Activated CD8-positive, alpha-beta T cell treated with anti-CD3 and anti-CD28 coated beads for 36 hours (primary cell): ENCODE measurements around the gene CDH16. TPM values are rescaled to one million over a fixed set of nuclear protein-coding genes. Genes with fewer than 3 reads are reported as not detected.
A peak's percentile ranks its signal among the peaks of the same experiment; 100 is the strongest.

Source experiments
- ATAC-seq: fragments of 200-7000 bp; cut with Tn5 transposase; one replicate; pipeline ENCODE4 v1.10.0; 2021; ENCODE audit warnings: mild to moderate bottlenecking, moderate library complexity
- CTCF ChIA-PET: fragments of 350-600 bp; sonication (Branson Sonifier 250); formaldehyde crosslinking; loops from one replicate; lab custom pipeline; 2021; ENCODE audit warnings: antibody characterized with exemption; lab: Charles Lee
- POLR2A ChIA-PET: fragments of 350-600 bp; sonication (Branson Sonifier 250); formaldehyde crosslinking; loops from one replicate; lab custom pipeline; 2021; ENCODE audit warnings: antibody characterized with exemption; lab: Charles Lee
- DNase-seq: peaks from one replicate; pipeline ENCODE4 v3.0.0-alpha.2; 2020
- H3K27ac Mint-ChIP-seq: one replicate; pipeline ENCODE4 v1.8.0; 2021; ENCODE audit warnings: mild to moderate bottlenecking, mixed read lengths
- H3K27me3 Mint-ChIP-seq: one replicate; pipeline ENCODE4 v1.8.0; 2021; ENCODE audit warnings: mixed read lengths
- H3K36me3 Mint-ChIP-seq: one replicate; pipeline ENCODE4 v1.8.0; 2021; ENCODE audit warnings: low read depth, mixed read lengths
- H3K4me1 Mint-ChIP-seq: one replicate; pipeline ENCODE4 v1.8.0; 2021; ENCODE audit warnings: low read depth, mixed read lengths
- H3K4me3 Mint-ChIP-seq: one replicate; pipeline ENCODE4 v1.8.0; 2021; ENCODE audit warnings: mild to moderate bottlenecking, moderate library complexity, mixed read lengths
- H3K9me3 Mint-ChIP-seq: one replicate; pipeline ENCODE4 v1.8.0; 2021; ENCODE audit warnings: mixed read lengths
- intact Hi-C: fragments of 100-400 bp; cut with micrococcal nuclease; formaldehyde crosslinking; loops from one replicate; pipeline ENCODE4 v1.10.0; 2022
- total RNA-seq, 2 experiments: library from RNA; stranded (reverse); gene quantifications; one replicate each; pipeline ENCODE4 v1.2.3, GENCODE V29; 2021
- TF ChIP-seq, protein P1 (sequence below): fragments of 200-600 bp; IDR thresholded peaks from one replicate; pipeline ENCODE4 v1.8.0; 2022; ENCODE audit warnings: antibody characterized with exemption, mild to moderate bottlenecking

Gene CDH16, protein sequence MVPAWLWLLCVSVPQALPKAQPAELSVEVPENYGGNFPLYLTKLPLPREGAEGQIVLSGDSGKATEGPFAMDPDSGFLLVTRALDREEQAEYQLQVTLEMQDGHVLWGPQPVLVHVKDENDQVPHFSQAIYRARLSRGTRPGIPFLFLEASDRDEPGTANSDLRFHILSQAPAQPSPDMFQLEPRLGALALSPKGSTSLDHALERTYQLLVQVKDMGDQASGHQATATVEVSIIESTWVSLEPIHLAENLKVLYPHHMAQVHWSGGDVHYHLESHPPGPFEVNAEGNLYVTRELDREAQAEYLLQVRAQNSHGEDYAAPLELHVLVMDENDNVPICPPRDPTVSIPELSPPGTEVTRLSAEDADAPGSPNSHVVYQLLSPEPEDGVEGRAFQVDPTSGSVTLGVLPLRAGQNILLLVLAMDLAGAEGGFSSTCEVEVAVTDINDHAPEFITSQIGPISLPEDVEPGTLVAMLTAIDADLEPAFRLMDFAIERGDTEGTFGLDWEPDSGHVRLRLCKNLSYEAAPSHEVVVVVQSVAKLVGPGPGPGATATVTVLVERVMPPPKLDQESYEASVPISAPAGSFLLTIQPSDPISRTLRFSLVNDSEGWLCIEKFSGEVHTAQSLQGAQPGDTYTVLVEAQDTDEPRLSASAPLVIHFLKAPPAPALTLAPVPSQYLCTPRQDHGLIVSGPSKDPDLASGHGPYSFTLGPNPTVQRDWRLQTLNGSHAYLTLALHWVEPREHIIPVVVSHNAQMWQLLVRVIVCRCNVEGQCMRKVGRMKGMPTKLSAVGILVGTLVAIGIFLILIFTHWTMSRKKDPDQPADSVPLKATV
- not detected for total RNA-seq

DNA sequence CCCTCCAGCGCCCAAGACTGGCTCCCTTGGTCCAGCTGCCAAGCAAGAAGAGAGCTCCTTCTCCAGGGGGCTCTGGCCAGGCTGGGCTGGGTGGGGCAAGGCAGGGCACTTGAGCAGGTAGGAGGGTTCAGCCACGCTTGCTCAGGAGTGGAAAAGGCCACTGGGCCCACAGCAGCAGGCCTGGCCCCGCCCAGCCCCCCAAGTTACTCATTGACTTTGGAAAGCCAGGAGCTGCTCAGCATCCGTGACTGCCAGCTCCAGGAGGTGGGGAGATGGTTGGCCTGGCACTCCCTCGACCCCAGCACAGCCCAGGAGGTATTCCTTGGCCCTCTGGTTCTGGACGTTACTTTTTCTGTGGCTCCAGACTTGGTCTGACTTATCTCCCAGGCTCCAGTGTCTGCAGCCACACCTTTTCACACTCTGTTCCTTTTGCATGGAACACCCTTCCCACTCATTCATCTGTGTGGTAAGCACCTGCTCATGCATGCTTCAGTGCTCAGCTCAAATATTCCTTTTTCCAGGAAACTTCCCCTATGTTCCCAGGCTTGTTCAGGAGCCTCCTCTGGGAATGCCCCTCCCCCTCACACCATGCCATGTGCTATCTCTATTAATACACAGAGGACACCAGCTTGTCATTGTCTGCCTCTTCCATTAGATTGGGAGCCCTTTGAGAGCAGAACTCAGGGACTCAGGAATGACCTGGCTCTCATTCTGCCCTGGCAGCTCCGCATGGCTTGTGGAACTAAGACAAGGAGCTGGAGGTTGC is at the start of gene CDH16:
Gene CDH16, minus strand, starts transcription at position 83 of the 766 bp plus-strand sequence. CDS start 820 bp downstream, outside the sequence.
- TF ChIP-seq, protein P1, sequence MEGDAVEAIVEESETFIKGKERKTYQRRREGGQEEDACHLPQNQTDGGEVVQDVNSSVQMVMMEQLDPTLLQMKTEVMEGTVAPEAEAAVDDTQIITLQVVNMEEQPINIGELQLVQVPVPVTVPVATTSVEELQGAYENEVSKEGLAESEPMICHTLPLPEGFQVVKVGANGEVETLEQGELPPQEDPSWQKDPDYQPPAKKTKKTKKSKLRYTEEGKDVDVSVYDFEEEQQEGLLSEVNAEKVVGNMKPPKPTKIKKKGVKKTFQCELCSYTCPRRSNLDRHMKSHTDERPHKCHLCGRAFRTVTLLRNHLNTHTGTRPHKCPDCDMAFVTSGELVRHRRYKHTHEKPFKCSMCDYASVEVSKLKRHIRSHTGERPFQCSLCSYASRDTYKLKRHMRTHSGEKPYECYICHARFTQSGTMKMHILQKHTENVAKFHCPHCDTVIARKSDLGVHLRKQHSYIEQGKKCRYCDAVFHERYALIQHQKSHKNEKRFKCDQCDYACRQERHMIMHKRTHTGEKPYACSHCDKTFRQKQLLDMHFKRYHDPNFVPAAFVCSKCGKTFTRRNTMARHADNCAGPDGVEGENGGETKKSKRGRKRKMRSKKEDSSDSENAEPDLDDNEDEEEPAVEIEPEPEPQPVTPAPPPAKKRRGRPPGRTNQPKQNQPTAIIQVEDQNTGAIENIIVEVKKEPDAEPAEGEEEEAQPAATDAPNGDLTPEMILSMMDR: no peak
- DNase-seq (no peak), ATAC-seq (no peak)
- intact Hi-C loops: no loop called here
- ChIA-PET CTCF (interaction anchor here (0.7 to 2.8 kb wide), 10 partner anchors 9 to 88 kb away, joined by 3 to 13 read pairs (median 4); partner anchors contain the start of genes CES3 and NAE1), POLR2A (interaction anchor here (0.6 to 1.5 kb wide), 3 partner anchors 9 to 704 kb away, joined by 3 read pairs; no protein-coding TSS in a partner anchor)
- no peaks in the 10 kb centered on the region for H3K4me1 Mint-ChIP-seq
- no peaks in the 10 kb centered on the region for H3K36me3 Mint-ChIP-seq
- H3K4me3 Mint-ChIP-seq: no peak within 1 kb of the TSS
- no peaks in the 10 kb centered on the region for H3K9me3 Mint-ChIP-seq
- peaks cover 16% of the 10 kb centered on the region for H3K27me3 Mint-ChIP-seq
- H3K27ac Mint-ChIP-seq: no peak within 1 kb of the TSS

DNA sequence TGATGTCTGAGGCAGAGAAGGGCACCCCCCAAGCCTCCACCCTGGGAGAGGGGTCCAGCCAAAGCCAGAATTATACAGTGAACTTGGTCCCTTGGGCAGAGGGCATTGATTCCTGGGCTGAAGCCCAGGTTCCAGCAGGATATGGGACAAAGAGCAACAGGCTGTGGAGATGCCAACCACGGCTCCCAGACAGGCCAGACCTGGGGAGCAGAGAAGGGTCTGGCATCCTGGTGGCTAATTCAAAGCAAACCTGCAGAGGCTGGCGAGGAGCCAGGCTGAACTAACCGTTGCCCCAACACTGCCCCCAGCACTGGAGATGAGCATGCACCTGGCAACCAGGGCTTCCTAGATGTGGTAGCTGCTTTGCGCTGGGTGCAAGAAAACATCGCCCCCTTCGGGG is 45.4 kb upstream of the CDH16 start:
- H3K27ac Mint-ChIP-seq: no peak overlapping the region
- peaks cover 8% of the 10 kb centered on the region for H3K4me1 Mint-ChIP-seq
- no peak for DNase-seq

DNA sequence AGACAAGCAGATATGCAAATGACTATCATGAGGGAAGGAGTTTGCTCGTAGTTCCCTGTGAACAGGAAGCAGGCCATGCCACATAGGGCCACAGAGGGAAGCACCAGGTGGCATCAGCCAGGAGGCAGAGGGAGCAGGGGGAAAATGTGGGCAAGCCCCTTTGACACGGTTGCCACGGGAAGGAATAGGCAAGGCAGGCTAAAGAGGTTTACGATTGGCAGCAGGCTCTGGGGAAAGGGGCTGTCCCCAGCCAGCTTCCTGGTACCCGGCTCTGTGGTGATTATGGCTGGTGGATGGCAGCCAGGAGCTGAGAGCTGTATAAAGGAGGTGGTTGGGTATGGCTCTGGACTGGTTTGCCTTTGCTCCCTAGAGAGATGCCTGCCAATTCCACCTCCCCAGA is 43.2 kb upstream of the CDH16 start:
- intact Hi-C loops: no loop called here
- ATAC-seq: peak; percentile 50
- ChIA-PET CTCF (interaction anchor here (0.7 to 5.5 kb wide), 21 partner anchors 8 to 223 kb away, joined by 3 to 32 read pairs (median 4); no protein-coding TSS in a partner anchor), POLR2A (no interaction called here)
- TF ChIP-seq, protein P1: no peak
- Mint-ChIP-seq H3K27me3 (peaks cover 4% of the 10 kb centered on the region), H3K27ac (peak overlapping the region; percentile 83), H3K9me3 (no peaks in the 10 kb centered on the region), H3K36me3 (no peaks in the 10 kb centered on the region), H3K4me3 (peak overlapping the region; percentile 23), H3K4me1 (peaks cover 16% of the 10 kb centered on the region)
- peak; percentile 48 for DNase-seq

More for the DNA sequence above, 45.4 kb upstream of the CDH16 start:
- POLR2A ChIA-PET: interaction anchor here (1.5 to 2.0 kb wide), 2 partner anchors 64 to 221 kb away, joined by 3 to 7 read pairs; no protein-coding TSS in a partner anchor
- no peaks in the 10 kb centered on the region for H3K36me3 Mint-ChIP-seq
- intact Hi-C loops: no loop called here
- H3K9me3 Mint-ChIP-seq: no peaks in the 10 kb centered on the region
- no peak overlapping the region for H3K4me3 Mint-ChIP-seq
- CTCF ChIA-PET: interaction anchor here (0.9 to 1.9 kb wide), 5 partner anchors 10 to 221 kb away, joined by 3 to 8 read pairs (median 4); no protein-coding TSS in a partner anchor
- TF ChIP-seq, protein P1: no peak
- ATAC-seq: no peak
- H3K27me3 Mint-ChIP-seq: peaks cover 4% of the 10 kb centered on the region

DNA sequence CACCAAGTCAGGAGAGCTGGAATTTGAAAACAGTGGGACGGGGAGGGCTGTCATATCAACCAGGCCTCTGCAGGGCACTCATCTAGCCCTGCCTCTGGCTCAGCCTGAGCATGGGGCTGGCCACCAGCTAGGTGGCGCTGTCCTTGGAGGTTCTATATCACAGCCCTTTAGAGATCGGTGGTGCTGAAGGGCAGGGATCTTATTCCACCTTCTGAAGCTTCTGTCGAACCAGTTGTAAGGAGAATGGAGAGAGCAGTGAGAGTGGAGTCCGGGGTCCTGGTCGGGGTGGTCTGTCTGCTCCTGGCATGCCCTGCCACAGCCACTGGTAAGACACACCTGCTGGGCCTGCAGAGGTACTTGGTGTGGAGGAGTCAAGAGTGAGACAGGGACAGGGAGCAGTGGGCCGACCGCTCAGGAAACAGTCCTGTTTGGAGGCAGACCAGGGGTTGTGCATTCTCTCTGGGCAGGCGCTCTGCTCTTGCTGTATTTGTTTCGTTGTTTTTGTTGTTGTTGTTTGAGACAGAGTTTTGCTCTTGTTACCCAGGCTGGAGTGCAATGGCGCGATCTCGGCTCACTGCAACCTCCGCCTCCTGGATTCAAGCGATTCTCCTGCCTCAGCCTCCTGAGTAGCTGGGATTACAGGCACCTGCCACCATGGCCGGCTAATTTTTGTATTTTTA is 42.5 kb upstream of the CDH16 start, which contains the start of gene CES3:
Gene CES3, plus strand, starts transcription at position 202 of the 680 bp plus-strand sequence. Its CDS starts 42 bp downstream, at position 244.
- intact Hi-C loops: no loop called here
- peak within 1 kb of the TSS; percentile 24 for H3K4me3 Mint-ChIP-seq
- H3K27ac Mint-ChIP-seq: peak within 1 kb of the TSS; percentile 83

More for the DNA sequence above, 42.5 kb upstream of the CDH16 start, which contains the start of gene CES3:
- TF ChIP-seq, protein P1: peak; percentile 78
- H3K27me3 Mint-ChIP-seq: peaks cover 4% of the 10 kb centered on the region
- no peaks in the 10 kb centered on the region for H3K36me3 Mint-ChIP-seq
- peaks cover 16% of the 10 kb centered on the region for H3K4me1 Mint-ChIP-seq
- CTCF ChIA-PET: interaction anchor here (0.5 to 5.5 kb wide), 40 partner anchors 8 to 316 kb away, joined by 3 to 32 read pairs (median 4); partner anchors contain the start of genes CDH16 and NOL3
- DNase-seq: peak; percentile 84
- no peaks in the 10 kb centered on the region for H3K9me3 Mint-ChIP-seq
- POLR2A ChIA-PET: interaction anchor here (1.3 kb wide), 1 partner anchor 8 kb away, joined by 3 read pairs; no protein-coding TSS in a partner anchor
- ATAC-seq: peak; percentile 94
